A673 (cell line): ENCODE measurements around the gene AKIP1. TPM values are rescaled to one million over a fixed set of nuclear protein-coding genes. Genes with fewer than 3 reads are reported as not detected.

ENCODE experiments used
- BruUV-seq: library from RNA; stranded (reverse); fragments of 400-500 nt; replicated peaks from 2 replicates; lab custom pipeline; 2021; lab: Mats Ljungman, UMichigan
- CTCF ChIA-PET: fragments of 300-600 bp; sonication (Branson Sonifier 250); formaldehyde crosslinking; loops from one replicate; lab custom pipeline; 2022; ENCODE audit warnings: antibody characterized with exemption; lab: Charles Lee
- POLR2A ChIA-PET: fragments of 300-600 bp; sonication (Branson Sonifier 250); formaldehyde crosslinking; loops from one replicate; lab custom pipeline; 2022; ENCODE audit warnings: antibody characterized with exemption; ENCODE audit not compliant: low non-redundant PET; lab: Charles Lee
- DNase-seq: peaks from one replicate; pipeline ENCODE4 v3.0.0-alpha.2; 2015; ENCODE audit warnings: low spot score
- H3K27ac ChIP-seq: fragments of 200-600 bp; sonication (generic); 2 replicates; pipeline ENCODE4 v1.5.1; 2016; ENCODE audit warnings: mixed run types, low read depth, mild to moderate bottlenecking, mixed read lengths, antibody characterized with exemption, low read length; ENCODE audit not compliant: poor library complexity, severe bottlenecking
- H3K27me3 ChIP-seq: fragments of 200-600 bp; sonication (generic); replicated peaks from 2 replicates; pipeline ENCODE4 v1.6.1; 2017; ENCODE audit warnings: mixed run types, low read depth, mild to moderate bottlenecking, mixed read lengths, antibody characterized with exemption, low read length; ENCODE audit not compliant: insufficient read depth, poor library complexity
- H3K36me3 ChIP-seq: fragments of 200-600 bp; sonication (generic); 2 replicates; pipeline ENCODE4 v1.6.1; 2016; ENCODE audit warnings: mixed run types, mild to moderate bottlenecking, mixed read lengths, antibody characterized with exemption, low read length; ENCODE audit not compliant: insufficient read depth, poor library complexity, severe bottlenecking
- H3K4me1 ChIP-seq: fragments of 200-600 bp; sonication (generic); 2 replicates; pipeline ENCODE4 v1.6.1; 2017; ENCODE audit warnings: mixed run types, mild to moderate bottlenecking, mixed read lengths, antibody characterized with exemption, low read length; ENCODE audit not compliant: insufficient read depth, poor library complexity, severe bottlenecking
- H3K4me3 ChIP-seq: fragments of 200-600 bp; sonication (generic); 2 replicates; pipeline ENCODE4 v1.5.1; 2016; ENCODE audit warnings: low read depth, mixed run types, mild to moderate bottlenecking, mixed read lengths, low read length; ENCODE audit not compliant: poor library complexity, severe bottlenecking
- H3K9me3 ChIP-seq: fragments of 200-600 bp; sonication (generic); 2 replicates; pipeline ENCODE4 v1.6.1; 2016; ENCODE audit warnings: mixed run types, low read depth, mild to moderate bottlenecking, mixed read lengths, antibody characterized with exemption, low read length; ENCODE audit not compliant: poor library complexity, severe bottlenecking
- CTCF ChIP-seq: fragments of 300-800, 200-600 bp; sonication (generic); conservative IDR thresholded peaks from 2 replicates; pipeline ENCODE4 v1.5.1; 2017; ENCODE audit warnings: low read depth, mild to moderate bottlenecking, antibody characterized with exemption, low read length, moderate library complexity, mixed read lengths
- EZH2 ChIP-seq: fragments of 200-600 bp; sonication (generic); IDR thresholded peaks from 2 replicates; pipeline ENCODE4 v1.6.1; 2017; ENCODE audit warnings: borderline replicate concordance, low read depth, mild to moderate bottlenecking, mixed read lengths, antibody characterized with exemption, low read length; ENCODE audit not compliant: poor library complexity, severe bottlenecking
- intact Hi-C: fragments of 100-400 bp; cut with micrococcal nuclease; formaldehyde crosslinking; loops from one replicate; pipeline ENCODE4 v1.10.0; 2022; ENCODE audit not compliant: unreplicated experiment
- total RNA-seq: library from RNA; stranded (reverse); gene quantifications from 2 replicates; pipeline ENCODE4 v1.2.3, GENCODE V29; 2021

The AKIP1 gene
- total RNA-seq, 1 experiment from 2014 or later, result 26.7 TPM

GRCh38 chr11:8937159-8937558, 26.2 kb downstream of the AKIP1 start:
- no peak overlapping the region for H3K4me3 ChIP-seq
- H3K4me1 ChIP-seq, result peaks cover 7% of the 10 kb centered on the region
- ChIA-PET CTCF (no interaction called here), POLR2A (no interaction called here)
- H3K9me3 ChIP-seq, result no peaks in the 10 kb centered on the region
- no peak overlapping the region for H3K27ac ChIP-seq
- intact Hi-C loops, result no loop called here
- no peak for DNase-seq
- no peaks in the 10 kb centered on the region for H3K36me3 ChIP-seq
- TF ChIP-seq CTCF (no peak), EZH2 (no peak)
- no TSS peak for BruUV-seq
- H3K27me3 ChIP-seq, result no peaks in the 10 kb centered on the region

GRCh38 chr11:8937659-8938058, 26.7 kb downstream of the AKIP1 start:
- ChIA-PET POLR2A (no interaction called here), CTCF (no interaction called here)
- intact Hi-C loops, result no loop called here
- Histone ChIP-seq H3K36me3 (no peaks in the 10 kb centered on the region), H3K9me3 (no peaks in the 10 kb centered on the region), H3K27me3 (no peaks in the 10 kb centered on the region), H3K27ac (no peak overlapping the region), H3K4me1 (peaks cover 7% of the 10 kb centered on the region), H3K4me3 (no peak overlapping the region)
- no peak for DNase-seq
- BruUV-seq, result no TSS peak
- TF ChIP-seq CTCF (no peak), EZH2 (no peak)

- Histone ChIP-seq H3K36me3 (no peaks in the 10 kb centered on the region), H3K27me3 (no peaks in the 10 kb centered on the region), H3K4me1 (no peaks in the 10 kb centered on the region), H3K9me3 (no peaks in the 10 kb centered on the region), H3K27ac (no peak overlapping the region), H3K4me3 (no peak overlapping the region)
- ChIA-PET POLR2A (no interaction called here), CTCF (no interaction called here)
- BruUV-seq, result no TSS peak
- TF ChIP-seq CTCF (no peak), EZH2 (no peak)
- DNase-seq, result no peak
- intact Hi-C loops, result no loop called here
Observed at GRCh38 chr11:8941341-8942103, 30.5 kb downstream of the AKIP1 start.
